SK-N-SH (cell line): ENCODE data around the gene BRD4.

Experiments
- EP300 ChIP-seq, 2 experiments: IDR thresholded peaks; 2 replicates each; pipeline versions ENCODE4 v1.4.0 to v1.6.1; 2012; ENCODE audit warnings: borderline replicate concordance in 1 of 2, low read depth in 1 of 2, low read length in 1 of 2
- EZH2phosphoT487 ChIP-seq: fragments of 200-600 bp; sonication (generic); IDR thresholded peaks from 2 replicates; pipeline ENCODE4 v1.6.1; 2017; ENCODE audit warnings: low read depth, mixed run types, mild to moderate bottlenecking, antibody characterized with exemption, moderate library complexity, borderline replicate concordance
- GATA2 ChIP-seq: sonication (generic); formaldehyde crosslinking; IDR thresholded peaks from 2 replicates; pipeline ENCODE4 v1.5.0; 2020; ENCODE audit warnings: mild to moderate bottlenecking, missing genetic modification reagents
- MXI1 ChIP-seq: IDR thresholded peaks from 2 replicates; pipeline ENCODE4 v1.6.1; 2012; ENCODE audit warnings: mild to moderate bottlenecking, low read depth, low read length, improper control_type of control experiment
- POLR2AphosphoS5 ChIP-seq: IDR thresholded peaks from 2 replicates; pipeline ENCODE4 v1.6.1; 2012; ENCODE audit warnings: low read depth, low read length
- RCOR1 ChIP-seq: fragments of 150-350 bp; IDR thresholded peaks from 2 replicates; pipeline ENCODE4 v1.6.1; 2017; ENCODE audit warnings: antibody characterized with exemption, low read length
- TAF1 ChIP-seq: IDR thresholded peaks from 2 replicates; pipeline ENCODE4 v1.6.1; 2012; ENCODE audit warnings: low read depth, mild to moderate bottlenecking, low read length, moderate library complexity, borderline replicate concordance
- TEAD4 ChIP-seq: IDR thresholded peaks from 2 replicates; pipeline ENCODE4 v1.4.0; 2012; ENCODE audit warnings: mild to moderate bottlenecking, borderline replicate concordance; ENCODE audit not compliant: insufficient read depth
- YY1 ChIP-seq: IDR thresholded peaks from 2 replicates; pipeline ENCODE4 v1.4.0; 2012; ENCODE audit warnings: low read depth, mild to moderate bottlenecking
- TF ChIP-seq, protein P1 (sequence below): IDR thresholded peaks from 2 replicates; pipeline ENCODE4 v1.4.0; 2012; ENCODE audit warnings: low read depth
- TF ChIP-seq, protein P2 (sequence below): fragments of 200-600 bp; sonication (generic); IDR thresholded peaks from 2 replicates; pipeline ENCODE4 v1.6.1; 2017; ENCODE audit warnings: antibody characterized with exemption, mild to moderate bottlenecking, moderate library complexity
- TF ChIP-seq, protein P3 (sequence below): fragments of 150-350 bp; IDR thresholded peaks from 2 replicates; pipeline ENCODE4 v1.6.1; 2016; ENCODE audit warnings: mild to moderate bottlenecking, low read depth, low read length
- TF ChIP-seq, protein P4 (sequence below): fragments of 150-350 bp; IDR thresholded peaks from 2 replicates; pipeline ENCODE4 v1.6.1; 2017; ENCODE audit warnings: antibody characterized with exemption, low read length, low read depth, borderline replicate concordance

DNA sequence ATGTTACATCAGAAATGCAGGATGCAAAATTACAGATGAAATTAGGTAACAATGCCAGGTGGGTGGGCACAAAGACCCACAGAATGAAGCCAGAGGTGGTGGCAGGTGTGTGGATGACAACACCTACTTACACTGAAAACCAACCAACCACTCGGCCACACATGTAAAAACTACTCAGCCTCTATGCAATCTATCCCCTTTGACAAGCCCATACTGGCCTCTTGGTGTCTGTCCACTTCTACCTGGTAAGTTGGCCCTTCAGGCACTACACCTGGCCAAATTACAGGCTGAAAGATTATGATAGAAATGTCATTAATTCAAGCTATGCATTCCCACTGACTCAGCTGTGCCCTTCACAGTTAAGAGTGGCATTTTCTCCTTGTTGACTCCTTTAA is 50.0 kb downstream of the BRD4 start:
- TF ChIP-seq, protein P1, sequence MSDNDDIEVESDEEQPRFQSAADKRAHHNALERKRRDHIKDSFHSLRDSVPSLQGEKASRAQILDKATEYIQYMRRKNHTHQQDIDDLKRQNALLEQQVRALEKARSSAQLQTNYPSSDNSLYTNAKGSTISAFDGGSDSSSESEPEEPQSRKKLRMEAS, result no peak
- no peak for TF ChIP-seq RCOR1
- TF ChIP-seq, protein P2, sequence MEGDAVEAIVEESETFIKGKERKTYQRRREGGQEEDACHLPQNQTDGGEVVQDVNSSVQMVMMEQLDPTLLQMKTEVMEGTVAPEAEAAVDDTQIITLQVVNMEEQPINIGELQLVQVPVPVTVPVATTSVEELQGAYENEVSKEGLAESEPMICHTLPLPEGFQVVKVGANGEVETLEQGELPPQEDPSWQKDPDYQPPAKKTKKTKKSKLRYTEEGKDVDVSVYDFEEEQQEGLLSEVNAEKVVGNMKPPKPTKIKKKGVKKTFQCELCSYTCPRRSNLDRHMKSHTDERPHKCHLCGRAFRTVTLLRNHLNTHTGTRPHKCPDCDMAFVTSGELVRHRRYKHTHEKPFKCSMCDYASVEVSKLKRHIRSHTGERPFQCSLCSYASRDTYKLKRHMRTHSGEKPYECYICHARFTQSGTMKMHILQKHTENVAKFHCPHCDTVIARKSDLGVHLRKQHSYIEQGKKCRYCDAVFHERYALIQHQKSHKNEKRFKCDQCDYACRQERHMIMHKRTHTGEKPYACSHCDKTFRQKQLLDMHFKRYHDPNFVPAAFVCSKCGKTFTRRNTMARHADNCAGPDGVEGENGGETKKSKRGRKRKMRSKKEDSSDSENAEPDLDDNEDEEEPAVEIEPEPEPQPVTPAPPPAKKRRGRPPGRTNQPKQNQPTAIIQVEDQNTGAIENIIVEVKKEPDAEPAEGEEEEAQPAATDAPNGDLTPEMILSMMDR, result no peak
- TF ChIP-seq, protein P3, sequence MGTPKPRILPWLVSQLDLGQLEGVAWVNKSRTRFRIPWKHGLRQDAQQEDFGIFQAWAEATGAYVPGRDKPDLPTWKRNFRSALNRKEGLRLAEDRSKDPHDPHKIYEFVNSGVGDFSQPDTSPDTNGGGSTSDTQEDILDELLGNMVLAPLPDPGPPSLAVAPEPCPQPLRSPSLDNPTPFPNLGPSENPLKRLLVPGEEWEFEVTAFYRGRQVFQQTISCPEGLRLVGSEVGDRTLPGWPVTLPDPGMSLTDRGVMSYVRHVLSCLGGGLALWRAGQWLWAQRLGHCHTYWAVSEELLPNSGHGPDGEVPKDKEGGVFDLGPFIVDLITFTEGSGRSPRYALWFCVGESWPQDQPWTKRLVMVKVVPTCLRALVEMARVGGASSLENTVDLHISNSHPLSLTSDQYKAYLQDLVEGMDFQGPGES, result no peak
- TF ChIP-seq EP300 (IDR thresholded peaks at IDR 0.05; ENCODE audit: borderline replicate concordance in 1 of 2, low read depth in 1 of 2, low read length in 1 of 2), result no peak
- TF ChIP-seq YY1, result no peak
- no peak for TF ChIP-seq TAF1
- no peak for TF ChIP-seq EZH2phosphoT487
- no peak for TF ChIP-seq POLR2AphosphoS5
- no peak for TF ChIP-seq GATA2 (CRISPR knock-in tag)
- no peak for TF ChIP-seq TEAD4
- TF ChIP-seq MXI1, result no peak
- TF ChIP-seq, protein P4, sequence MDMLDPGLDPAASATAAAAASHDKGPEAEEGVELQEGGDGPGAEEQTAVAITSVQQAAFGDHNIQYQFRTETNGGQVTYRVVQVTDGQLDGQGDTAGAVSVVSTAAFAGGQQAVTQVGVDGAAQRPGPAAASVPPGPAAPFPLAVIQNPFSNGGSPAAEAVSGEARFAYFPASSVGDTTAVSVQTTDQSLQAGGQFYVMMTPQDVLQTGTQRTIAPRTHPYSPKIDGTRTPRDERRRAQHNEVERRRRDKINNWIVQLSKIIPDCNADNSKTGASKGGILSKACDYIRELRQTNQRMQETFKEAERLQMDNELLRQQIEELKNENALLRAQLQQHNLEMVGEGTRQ, result no peak
